ENCODE results near the gene AKAP14.
A peak's percentile ranks its signal among the peaks of the same experiment; 100 is the strongest.

Gene AKAP14

DNA sequence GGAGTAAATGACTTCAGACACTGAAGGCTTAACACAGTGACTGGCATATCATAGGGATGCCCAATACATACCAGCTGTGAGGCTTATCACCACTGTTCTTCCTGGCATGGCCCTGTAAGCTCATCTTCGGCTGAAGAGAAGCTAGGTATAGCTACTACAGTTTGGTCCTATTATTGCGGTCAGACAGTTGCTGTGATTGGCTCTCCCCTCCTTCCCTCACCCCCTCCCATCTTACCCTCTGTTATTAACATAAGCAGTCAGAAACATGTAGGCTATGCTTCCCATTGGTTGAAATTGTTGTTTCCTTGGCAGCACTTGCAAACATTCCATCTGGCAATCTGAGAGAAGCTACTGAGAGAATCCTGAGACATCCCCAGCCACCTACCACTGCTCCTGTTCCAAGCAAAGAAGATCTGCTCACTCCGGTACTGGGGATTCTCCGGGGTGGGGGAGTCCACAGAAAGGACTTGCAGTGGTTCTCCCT is at the start of gene AKAP14:
Gene AKAP14 (plus strand): TSS at position 51 of the 484 bp plus-strand sequence. CDS start 7,331 bp downstream, outside the sequence.
- Histone ChIP-seq H3K9ac (no peak within 1 kb of the TSS), H3K79me2 (no peaks in the 10 kb centered on the region), H2AFZ (no peak within 1 kb of the TSS), H3K4me1 (no peaks in the 10 kb centered on the region), H3K36me3 (ENCODE audit: control insufficient read depth, insufficient read depth, low read length) (no peaks in the 10 kb centered on the region), H3K4me3 (ENCODE audit: low read depth, low read length) (no peak within 1 kb of the TSS), H3K27me3 (ENCODE audit: control insufficient read depth, insufficient read depth, low read length) (no peaks in the 10 kb centered on the region), H3K27ac (no peak within 1 kb of the TSS), H3K4me2 (ENCODE audit: low read length) (no peak within 1 kb of the TSS), H3K9me3 (ENCODE audit: control insufficient read depth, low read length) (no peaks in the 10 kb centered on the region)
- no peak for TF ChIP-seq CTCF (IDR thresholded peaks at IDR 0.05)

GRCh38 chrX:119852382-119853353 is 43.0 kb upstream of the AKAP14 start, which contains the start of gene UPF3B:
Gene UPF3B (minus strand): TSS chrX:119852963. CDS start chrX:119852928, 35 bp downstream.
- peak within 1 kb of the TSS; percentile 88 for H3K4me3 ChIP-seq (ENCODE audit: low read depth, low read length)
- no peaks in the 10 kb centered on the region for H3K36me3 ChIP-seq (ENCODE audit: control insufficient read depth, insufficient read depth, low read length)
- no peaks in the 10 kb centered on the region for H3K27me3 ChIP-seq (ENCODE audit: control insufficient read depth, insufficient read depth, low read length)
- H3K9me3 ChIP-seq (ENCODE audit: control insufficient read depth, low read length): no peaks in the 10 kb centered on the region
- no peaks in the 10 kb centered on the region for H3K79me2 ChIP-seq
- no peaks in the 10 kb centered on the region for H3K4me1 ChIP-seq
- peak within 1 kb of the TSS; percentile 73 for H3K4me2 ChIP-seq (ENCODE audit: low read length)
- H3K9ac ChIP-seq: no peak within 1 kb of the TSS
- peak within 1 kb of the TSS; percentile 87 for H2AFZ ChIP-seq
- TF ChIP-seq CTCF (IDR thresholded peaks at IDR 0.05): no peak
- H3K27ac ChIP-seq: peak within 1 kb of the TSS; percentile 87

GRCh38 chrX:119853444-119853843 is 42.2 kb upstream of the AKAP14 start:
- Histone ChIP-seq H3K4me2 (ENCODE audit: low read length) (peak overlapping the region; percentile 62), H3K79me2 (no peaks in the 10 kb centered on the region), H3K27ac (peak overlapping the region; percentile 59), H2AFZ (peak overlapping the region; percentile 71), H3K9me3 (ENCODE audit: control insufficient read depth, low read length) (no peaks in the 10 kb centered on the region), H3K27me3 (ENCODE audit: control insufficient read depth, insufficient read depth, low read length) (no peaks in the 10 kb centered on the region), H3K4me3 (ENCODE audit: low read depth, low read length) (peak overlapping the region; percentile 88), H3K9ac (no peak overlapping the region), H3K4me1 (no peaks in the 10 kb centered on the region), H3K36me3 (ENCODE audit: control insufficient read depth, insufficient read depth, low read length) (no peaks in the 10 kb centered on the region)
- TF ChIP-seq CTCF (IDR thresholded peaks at IDR 0.05): no peak

DNA sequence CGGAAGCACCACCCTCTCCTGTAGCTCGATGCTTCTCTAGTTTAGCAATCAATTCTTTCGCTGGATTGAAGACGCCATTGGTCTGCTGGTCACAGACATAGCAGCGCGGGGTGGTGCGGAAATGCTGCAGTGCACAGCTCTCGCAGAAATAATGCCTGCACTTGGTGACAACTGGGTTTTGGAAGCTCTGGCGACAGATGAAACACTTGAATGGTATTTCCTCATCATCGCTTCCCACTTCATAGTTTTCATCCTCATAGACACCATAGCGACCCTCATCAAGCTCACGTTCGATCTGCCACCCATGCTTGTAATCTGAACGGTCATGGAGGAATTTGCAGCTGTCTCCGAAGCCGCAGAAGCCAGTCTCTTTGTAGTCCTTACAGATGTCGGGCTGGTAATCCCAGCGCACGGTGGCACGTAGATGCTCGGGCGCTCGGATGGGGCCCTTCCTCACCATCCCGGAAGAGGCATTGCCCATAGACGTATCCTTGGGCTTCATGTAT is 25.0 kb upstream of the AKAP14 start:
- Histone ChIP-seq H3K9me3 (ENCODE audit: control insufficient read depth, low read length) (no peaks in the 10 kb centered on the region), H3K9ac (peak overlapping the region; percentile 37), H3K4me1 (peaks cover 4% of the 10 kb centered on the region), H3K4me2 (ENCODE audit: low read length) (peak overlapping the region; percentile 71), H3K36me3 (ENCODE audit: control insufficient read depth, insufficient read depth, low read length) (no peaks in the 10 kb centered on the region), H3K27me3 (ENCODE audit: control insufficient read depth, insufficient read depth, low read length) (no peaks in the 10 kb centered on the region), H3K4me3 (ENCODE audit: low read depth, low read length) (peak overlapping the region; percentile 89), H3K27ac (peak overlapping the region; percentile 99), H3K79me2 (peaks cover 6% of the 10 kb centered on the region), H2AFZ (peak overlapping the region; percentile 86)
- no peak for TF ChIP-seq CTCF (IDR thresholded peaks at IDR 0.05)
